IMR-90 (cell line): ENCODE results near the gene IQGAP2. TPM values are rescaled to one million over a fixed set of nuclear protein-coding genes. Genes with fewer than 3 reads are reported as not detected.

Experiments
- ATAC-seq: fragments of 200-7000 bp; cut with Tn5 transposase; 2 replicates; pipeline ENCODE4 v1.9.1; 2020; ENCODE audit warnings: low read depth, mild to moderate bottlenecking, moderate library complexity
- BruUV-seq: library from RNA; stranded (reverse); fragments of 400-500 nt; replicated peaks from 2 replicates; lab custom pipeline; 2021; lab: Mats Ljungman, UMichigan
- CTCF ChIA-PET: fragments of 300-600 bp; formaldehyde crosslinking; extraction: SDS; loops from one replicate; lab custom pipeline; 2021; ENCODE audit warnings: antibody characterized with exemption; lab: Yijun Ruan, JAX
- POLR2A ChIA-PET: fragments of 300-600 bp; sonication (Branson Sonifier 250); formaldehyde crosslinking; loops from one replicate; lab custom pipeline; 2022; ENCODE audit warnings: antibody characterized with exemption; ENCODE audit not compliant: unreplicated experiment; lab: Charles Lee
- DNase-seq: peaks from one replicate; pipeline ENCODE4 v3.0.0; 2013
- H2AFZ ChIP-seq: replicated peaks from 2 replicates; pipeline ENCODE3; 2013; ENCODE audit warnings: low read length, mild to moderate bottlenecking; ENCODE audit not compliant: poor library complexity
- H2AK5ac ChIP-seq: 2 replicates; pipeline ENCODE4 v1.6.1; 2013; ENCODE audit warnings: low read depth, low read length, inconsistent platforms
- H2AK9ac ChIP-seq: replicated peaks from 2 replicates; pipeline ENCODE3; 2013; ENCODE audit warnings: mild to moderate bottlenecking, low read depth, low read length, moderate library complexity; ENCODE audit not compliant: poor library complexity
- H2BK120ac ChIP-seq: 2 replicates; pipeline ENCODE4 v1.6.1; 2013; ENCODE audit warnings: low read depth, low read length, inconsistent platforms
- H2BK15ac ChIP-seq: 3 replicates; pipeline ENCODE4 v1.6.1; 2013; ENCODE audit warnings: low read depth, low read length, inconsistent platforms
- H2BK20ac ChIP-seq: 2 replicates; pipeline ENCODE4 v1.6.1; 2013; ENCODE audit warnings: low read depth, mild to moderate bottlenecking, inconsistent platforms, low read length, moderate library complexity
- H2BK5ac ChIP-seq: 2 replicates; pipeline ENCODE4 v1.6.1; 2013; ENCODE audit warnings: mild to moderate bottlenecking, low read depth, low read length, inconsistent platforms; ENCODE audit not compliant: poor library complexity, severe bottlenecking
- H3K14ac ChIP-seq: replicated peaks from 2 replicates; pipeline ENCODE4 v1.6.1; 2013; ENCODE audit warnings: low read depth, low read length, inconsistent platforms
- H3K18ac ChIP-seq: 2 replicates; pipeline ENCODE4 v1.6.1; 2013; ENCODE audit warnings: low read depth, low read length, control low read depth
- H3K23ac ChIP-seq: 2 replicates; pipeline ENCODE4 v1.6.1; 2013; ENCODE audit warnings: low read depth, low read length, inconsistent platforms
- H3K27ac ChIP-seq: 2 replicates; pipeline ENCODE4 v1.5.1; 2013; ENCODE audit warnings: mild to moderate bottlenecking, control low read depth, low read length; ENCODE audit not compliant: insufficient read depth
- H3K27me3 ChIP-seq: 2 replicates; pipeline ENCODE4 v1.6.1; 2013; ENCODE audit warnings: low read length; ENCODE audit not compliant: control insufficient read depth, insufficient read depth
- H3K36me3 ChIP-seq: 2 replicates; pipeline ENCODE4 v1.6.1; 2013; ENCODE audit warnings: low read length, mixed read lengths; ENCODE audit not compliant: control insufficient read depth, insufficient read depth
- H3K4ac ChIP-seq: 2 replicates; pipeline ENCODE4 v1.6.1; 2013; ENCODE audit warnings: low read depth, low read length, inconsistent platforms
- H3K4me1 ChIP-seq: 2 replicates; pipeline ENCODE4 v1.6.1; 2013; ENCODE audit warnings: low read length, mixed read lengths; ENCODE audit not compliant: control insufficient read depth, insufficient read depth
- H3K4me2 ChIP-seq: 2 replicates; pipeline ENCODE4 v1.6.1; 2013; ENCODE audit warnings: low read depth, mild to moderate bottlenecking, control low read depth, low read length, moderate library complexity
- H3K4me3 ChIP-seq: 2 replicates; pipeline ENCODE4 v1.5.1; 2013; ENCODE audit warnings: low read depth, mild to moderate bottlenecking, control low read depth, low read length, moderate library complexity; ENCODE audit not compliant: insufficient read depth
- H3K56ac ChIP-seq: 2 replicates; pipeline ENCODE4 v1.6.1; 2013; ENCODE audit warnings: low read length, inconsistent platforms; ENCODE audit not compliant: insufficient read depth; ENCODE audit errors: extremely low read depth
- H3K79me1 ChIP-seq, 2 experiments: 2 replicates each; pipeline ENCODE4 v1.6.1; 2013; ENCODE audit warnings: low read length in 2 of 2, inconsistent platforms in 1 of 2, low read depth in 1 of 2
- H3K9ac ChIP-seq: 2 replicates; pipeline ENCODE4 v1.6.1; 2013; ENCODE audit warnings: low read depth, low read length, control low read depth
- H3K9me1 ChIP-seq: 2 replicates; pipeline ENCODE4 v1.6.1; 2013; ENCODE audit warnings: low read length, inconsistent platforms; ENCODE audit not compliant: insufficient read depth
- H3K9me3 ChIP-seq: 2 replicates; pipeline ENCODE4 v1.6.1; 2013; ENCODE audit warnings: low read length; ENCODE audit not compliant: control insufficient read depth, insufficient read depth
- H4K20me1 ChIP-seq: 2 replicates; pipeline ENCODE4 v1.6.1; 2013; ENCODE audit warnings: low read length, inconsistent platforms; ENCODE audit not compliant: insufficient read depth
- H4K5ac ChIP-seq: 2 replicates; pipeline ENCODE4 v1.6.1; 2013; ENCODE audit warnings: mild to moderate bottlenecking, low read depth, low read length, control low read depth
- H4K8ac ChIP-seq, 2 experiments: 2 replicates each; pipeline ENCODE4 v1.6.1; 2013; ENCODE audit warnings: low read depth in 2 of 2, low read length in 2 of 2, control low read depth in 1 of 2, inconsistent platforms in 1 of 2
- H4K91ac ChIP-seq: 2 replicates; pipeline ENCODE4 v1.6.1; 2013; ENCODE audit warnings: low read depth, low read length, inconsistent platforms; ENCODE audit not compliant: insufficient read depth
- BHLHE40 ChIP-seq: fragments of 150-350 bp; IDR thresholded peaks from 2 replicates; pipeline ENCODE4 v1.6.1; 2016; ENCODE audit warnings: mild to moderate bottlenecking, low read depth, low read length
- CEBPB ChIP-seq: IDR thresholded peaks from 2 replicates; pipeline ENCODE4 v1.6.1; 2012; ENCODE audit warnings: low read depth, low read length, improper control_type of control experiment
- CHD1 ChIP-seq: IDR thresholded peaks from 2 replicates; pipeline ENCODE4 v1.6.1; 2012; ENCODE audit warnings: low read depth, low read length, improper control_type of control experiment
- CTCF ChIP-seq: conservative IDR thresholded peaks from 2 replicates; pipeline ENCODE4 v1.5.1; 2012; ENCODE audit warnings: mild to moderate bottlenecking, low read depth, low read length, improper control_type of control experiment
- ELK1 ChIP-seq: fragments of 150-350 bp; IDR thresholded peaks from 2 replicates; pipeline ENCODE4 v1.6.1; 2016; ENCODE audit warnings: low read depth, mild to moderate bottlenecking, low read length, moderate library complexity, borderline replicate concordance
- MXI1 ChIP-seq: IDR thresholded peaks from 2 replicates; pipeline ENCODE4 v1.6.1; 2012; ENCODE audit warnings: low read depth, mild to moderate bottlenecking, low read length, moderate library complexity, borderline replicate concordance
- NFE2L2 ChIP-seq: fragments of 150-350 bp; IDR thresholded peaks from 2 replicates; pipeline ENCODE4 v1.6.1; 2016; ENCODE audit warnings: low read depth, mild to moderate bottlenecking, low read length
- POLR2A ChIP-seq: IDR thresholded peaks from 2 replicates; pipeline ENCODE4 v1.6.1; 2012; ENCODE audit warnings: mild to moderate bottlenecking, low read depth, low read length
- RCOR1 ChIP-seq: IDR thresholded peaks from 2 replicates; pipeline ENCODE4 v1.6.1; 2012; ENCODE audit warnings: mild to moderate bottlenecking, low read length, improper control_type of control experiment; ENCODE audit not compliant: insufficient replicate concordance
- RFX5 ChIP-seq: IDR thresholded peaks from 2 replicates; pipeline ENCODE4 v1.8.0; 2012; ENCODE audit warnings: low read depth, mild to moderate bottlenecking, low read length, moderate library complexity
- SMC3 ChIP-seq: fragments of 150-350 bp; IDR thresholded peaks from 2 replicates; pipeline ENCODE4 v1.6.1; 2016; ENCODE audit warnings: low read depth, mild to moderate bottlenecking, antibody characterized with exemption, low read length, moderate library complexity
- USF2 ChIP-seq: fragments of 150-350 bp; IDR thresholded peaks from 2 replicates; pipeline ENCODE4 v1.6.1; 2017; ENCODE audit warnings: mild to moderate bottlenecking, antibody characterized with exemption, low read length, low read depth
- WGBS, 2 experiments: methylation state at CpG; one replicate each; pipeline versions ENCODE4 v1.1.5 to v1.1.7; 2013; ENCODE audit warnings: missing lambda C conversion rate in 2 of 2; ENCODE audit not compliant: insufficient read length in 1 of 2; ENCODE audit errors: extremely low coverage in 2 of 2; 5-methylcytosine and 5-hydroxymethylcytosine counted together
- dilution Hi-C: fragments of 300-500 bp; cut with HindIII; formaldehyde crosslinking; loops from one replicate; pipeline ENCODE4 v1.14.3; 2018; ENCODE audit warnings: low sequenced_read_pairs; ENCODE audit not compliant: unreplicated experiment
- in situ Hi-C: fragments of 300-500 bp; cut with MboI; formaldehyde crosslinking; loops from 3 replicates; pipeline ENCODE4 v1.14.3; 2019; ENCODE audit warnings: low sequenced_read_pairs, inconsistent platforms, mixed read lengths
- intact Hi-C: fragments of 100-400 bp; cut with micrococcal nuclease; formaldehyde crosslinking; loops from 2 replicates; pipeline ENCODE4 v1.10.0; 2022
- polyA plus RNA-seq, 3 experiments: library from polyadenylated mRNA; depleted of rRNA; stranded (reverse); fragments of >200 nt; gene quantifications; 2 replicates each; pipeline ENCODE4 v1.2.3, GENCODE V29; 2012; ENCODE audit warnings: low replicate concordance in 1 of 3
- total RNA-seq: library from RNA; depleted of rRNA; stranded (reverse); fragments of >200 nt; gene quantifications from 2 replicates; pipeline ENCODE4 v1.2.3, GENCODE V29; 2012

The IQGAP2 gene
- total and polyA plus RNA-seq, 2 of the 4 experiments (the other 2 are of a cell fraction): 0.21 to 0.36 TPM

- TF ChIP-seq NFE2L2 (no peak), MXI1 (no peak), USF2 (no peak), RCOR1 (no peak)
These were observed 182.7 kb downstream of the IQGAP2 start (continued) for GRCh38 chr5:76585783-76586217.

- Histone ChIP-seq H2BK20ac (no peak overlapping the region), H4K5ac (no peak overlapping the region), H3K4me3 (no peak overlapping the region), H3K27ac (no peak overlapping the region), H3K4me2 (no peak overlapping the region), H3K27me3 (peaks cover 10% of the 10 kb centered on the region), H4K20me1 (no peaks in the 10 kb centered on the region), H4K8ac (no peak overlapping the region), H2AK5ac (no peak overlapping the region), H3K56ac (no peak overlapping the region), H4K91ac (no peak overlapping the region), H2BK120ac (no peak overlapping the region), H3K4ac (no peak overlapping the region), H3K79me1 (no peaks in the 10 kb centered on the region), H2BK15ac (no peak overlapping the region), H3K23ac (no peak overlapping the region), H3K9me1 (no peaks in the 10 kb centered on the region; the same call in 1 of the 2 replicates), H3K9me3 (no peaks in the 10 kb centered on the region; the same call in 1 of the 2 replicates), H2BK5ac (no peak overlapping the region), H2AK9ac (no peak overlapping the region), H3K36me3 (no peaks in the 10 kb centered on the region), H3K14ac (no peak overlapping the region), H3K4me1 (peaks cover 2% of the 10 kb centered on the region; the same call in 1 of the 2 replicates), H3K18ac (no peak overlapping the region), H3K9ac (no peak overlapping the region), H2AFZ (no peak overlapping the region)
- in situ Hi-C loops (no loop called here), dilution Hi-C loops (no loop called here), intact Hi-C loops (no loop called here)
- no peak for ATAC-seq
- BruUV-seq: no TSS peak
- 100% methylated on average over 1 of the region's 4 CpGs; no CpG with 5 or more reads in 1 of the 2 experiments for WGBS, 2 experiments
- no peak for DNase-seq
- CTCF ChIA-PET: no interaction called here
- POLR2A ChIA-PET: no interaction called here
- no peak for TF ChIP-seq CEBPB
- TF ChIP-seq ELK1: no peak
- no peak for TF ChIP-seq CTCF
- no peak for TF ChIP-seq RCOR1
- TF ChIP-seq POLR2A: no peak
- TF ChIP-seq RFX5: no peak
- TF ChIP-seq USF2: no peak
- no peak for TF ChIP-seq NFE2L2
- no peak for TF ChIP-seq SMC3
- no peak for TF ChIP-seq MXI1
- TF ChIP-seq BHLHE40: no peak
- no peak for TF ChIP-seq CHD1
These were observed 183.4 kb downstream of the IQGAP2 start for GRCh38 chr5:76586531-76586930.
